Esophagus squamous epithelium (tissue), 4 donors: ENCODE results near the gene PPIL1.

Source experiments
- CTCF ChIP-seq, 6 experiments: fragments of 450-650 bp in 4 of 6; fragments of 200-600 bp in 2 of 6; sonication (generic) in 2 of 6; IDR thresholded peaks; one replicate each; pipeline ENCODE4 v1.5.1; 2016 to 2019; ENCODE audit warnings: antibody characterized with exemption in 6 of 6, mild to moderate bottlenecking in 4 of 6, moderate library complexity in 4 of 6
- POLR2A ChIP-seq, 4 donors: fragments of 450-650 bp; IDR thresholded peaks; one replicate each; pipeline ENCODE4 v1.6.1; 2017; ENCODE audit warnings: antibody characterized with exemption in 4 of 4, mild to moderate bottlenecking in 4 of 4, moderate library complexity in 3 of 4

GRCh38 chr6:36912586-36912985 lies 38.0 kb upstream of the PPIL1 start:
- TF ChIP-seq CTCF (IDR thresholded peaks at IDR 0.05) = no peak
- no peak for TF ChIP-seq POLR2A (IDR thresholded peaks at IDR 0.05)
